HG03354 (cell line): ENCODE data around the gene CABP7.

Experiments used
- ATAC-seq: cut with Tn5 transposase; IDR thresholded peaks from one replicate; pipeline ENCODE4 v1.9.1; 2021; ENCODE audit warnings: mild to moderate bottlenecking; ENCODE audit not compliant: unreplicated experiment, poor library complexity, severe bottlenecking

CABP7 gene

GRCh38 chr22:29718949-29719898 lies 579 bp upstream of the CABP7 start:
- no peak for ATAC-seq

GRCh38 chr22:29720811-29721323 lies 1.1 kb downstream of the CABP7 start:
- ATAC-seq: no peak

- no peak for ATAC-seq
Observed at GRCh38 chr22:29722151-29722550, 2.3 kb downstream of the CABP7 start.

DNA sequence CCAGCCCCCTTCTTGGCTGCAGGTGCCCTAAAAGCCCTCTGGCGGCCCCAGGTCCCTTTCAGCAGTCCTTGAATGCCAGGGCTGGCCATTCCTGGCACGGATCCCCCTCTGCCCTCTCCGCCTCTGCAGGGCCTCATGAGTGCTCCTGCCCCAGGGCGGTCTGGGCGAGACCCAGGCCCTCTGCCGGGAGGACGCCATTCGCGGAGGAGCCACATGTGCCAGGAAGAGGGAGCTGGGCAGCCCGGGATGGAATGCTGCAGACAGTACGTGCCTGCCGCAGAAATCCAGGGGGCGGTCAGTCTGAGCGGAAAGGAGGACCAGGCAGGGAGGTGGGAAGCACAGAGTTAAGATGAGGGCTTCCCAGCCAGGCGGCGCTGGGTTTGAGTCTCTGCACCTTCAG lies 2.8 kb downstream of the CABP7 start:
- ATAC-seq: no peak

DNA sequence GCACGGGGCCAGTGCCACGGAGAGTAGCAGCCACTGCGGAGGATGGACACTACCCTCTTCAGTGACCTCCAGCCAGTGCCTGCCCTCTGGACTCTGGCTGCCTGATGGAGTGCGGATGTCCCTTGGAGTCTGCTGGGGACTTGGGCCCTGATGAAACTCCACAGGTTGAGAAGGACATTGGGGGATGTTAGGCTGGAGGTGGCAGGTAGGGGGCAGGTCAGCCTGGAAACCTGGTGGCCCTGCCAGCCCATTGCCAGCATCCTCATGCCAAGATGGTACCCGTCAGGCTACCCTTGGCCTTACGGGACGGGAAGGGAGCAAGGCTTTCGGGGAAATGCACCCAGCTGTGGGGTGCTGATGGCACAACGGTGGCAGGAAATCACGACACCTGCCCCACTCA lies 4.0 kb downstream of the CABP7 start:
- ATAC-seq: no peak

GRCh38 chr22:29724843-29725242 lies 5.0 kb downstream of the CABP7 start:
- no peak for ATAC-seq

DNA sequence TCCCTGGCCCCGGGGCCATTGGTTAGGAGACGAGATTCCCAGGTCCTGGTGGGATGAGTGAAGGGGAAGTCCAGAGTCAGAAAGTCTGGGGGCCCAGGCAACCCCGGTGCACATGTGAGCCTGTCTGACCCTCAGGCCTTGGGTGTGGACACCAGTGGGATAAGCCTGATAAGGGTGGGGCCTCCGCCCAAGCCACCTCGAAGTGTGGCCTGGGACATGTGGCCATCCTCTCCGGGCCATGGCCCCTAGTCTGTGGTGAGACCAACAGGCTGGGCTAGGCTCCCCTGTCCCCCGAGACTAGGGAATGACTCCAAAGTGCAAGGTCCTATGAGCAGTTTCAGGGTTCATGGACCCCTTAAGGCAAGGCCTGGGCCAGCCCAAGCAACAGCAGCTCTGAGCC lies 6.3 kb downstream of the CABP7 start:
- ATAC-seq: no peak

DNA sequence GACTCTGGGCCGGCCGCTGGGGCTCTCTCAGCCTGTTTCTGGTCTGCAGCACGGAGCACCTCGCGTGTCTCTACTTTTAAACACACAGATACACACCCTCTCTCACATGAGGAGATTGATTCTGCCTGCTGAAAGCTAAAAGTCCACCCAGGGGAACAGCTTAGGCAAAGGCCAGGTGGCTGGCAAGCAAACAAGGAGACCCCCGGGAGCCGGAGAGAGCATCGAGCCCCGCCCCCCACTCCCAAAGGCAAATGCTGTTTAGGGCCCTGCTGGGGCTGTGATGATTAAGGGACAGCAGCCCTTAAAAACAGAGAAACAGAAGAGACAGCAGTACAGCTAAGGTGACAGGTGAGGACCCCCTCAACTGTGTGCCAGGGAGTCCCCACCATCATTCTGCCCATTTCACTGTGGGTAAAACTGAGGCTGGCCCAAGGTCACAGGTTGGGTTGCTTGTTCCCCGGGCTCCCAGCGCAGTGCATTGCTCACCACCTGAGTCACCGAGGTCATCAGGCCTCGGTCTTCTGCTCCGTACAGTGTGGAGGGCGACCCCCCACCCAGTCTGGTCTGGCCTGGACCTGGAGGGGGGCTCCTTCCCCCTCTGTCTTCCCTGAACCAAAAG lies 6.8 kb downstream of the CABP7 start:
- no peak for ATAC-seq

- ATAC-seq: no peak
Observed at GRCh38 chr22:29727131-29727523, 7.3 kb downstream of the CABP7 start.

DNA sequence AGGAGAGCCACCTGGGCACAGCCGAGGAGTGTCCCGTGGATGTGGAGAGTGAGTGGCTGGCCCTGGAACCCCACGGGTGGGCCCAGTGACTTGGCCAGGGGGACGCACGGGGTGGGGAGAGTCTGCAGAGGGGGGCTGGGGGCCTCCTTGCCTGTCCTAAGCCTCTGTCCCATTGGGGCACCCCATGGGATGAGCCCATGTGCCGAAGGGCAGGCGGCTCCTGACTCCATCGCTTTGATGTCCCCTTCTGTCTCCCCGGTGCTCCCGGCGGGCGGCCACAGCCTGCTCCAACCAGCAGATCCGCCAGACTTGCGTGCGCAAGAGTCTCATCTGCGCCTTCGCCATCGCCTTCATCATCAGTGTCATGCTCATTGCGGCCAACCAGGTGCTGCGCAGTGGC lies 9.4 kb downstream of the CABP7 start:
- ATAC-seq: no peak

DNA sequence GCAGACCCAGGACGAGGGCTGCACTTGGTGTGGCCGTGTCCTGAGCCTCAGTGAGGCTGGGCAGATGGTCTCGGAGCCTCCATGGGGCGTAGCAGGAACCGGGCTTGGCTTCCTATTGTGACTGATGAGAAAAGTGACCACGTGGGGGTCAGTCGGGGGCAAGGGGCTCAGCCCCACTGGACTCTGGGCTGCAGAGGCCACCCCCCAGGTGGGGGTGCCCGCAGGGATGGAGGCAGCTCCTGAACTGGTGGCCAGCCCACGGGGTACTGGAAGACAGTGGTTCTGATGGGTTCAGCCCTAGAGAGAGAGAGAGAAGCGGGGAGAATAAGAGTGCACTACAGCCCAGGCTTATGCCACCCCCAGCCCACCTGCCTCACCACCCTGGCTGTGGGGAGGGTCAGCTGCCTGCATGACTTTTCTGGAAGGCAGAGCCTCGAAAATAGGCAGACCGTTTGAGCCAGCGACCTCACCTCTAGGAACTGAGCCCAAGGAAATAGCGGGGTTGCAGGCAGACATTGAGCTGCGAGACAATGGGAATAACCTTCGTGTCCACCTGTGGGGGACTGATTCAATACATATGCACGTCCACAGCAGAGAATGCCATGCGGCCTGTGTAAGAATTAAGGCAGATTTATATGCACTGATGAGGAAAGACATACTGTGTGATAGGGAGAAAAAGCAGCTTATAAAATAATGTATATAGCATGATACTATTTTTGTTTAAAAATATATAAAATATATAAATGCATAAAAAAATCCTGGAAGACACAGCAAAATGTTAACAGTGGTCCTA lies 11.5 kb downstream of the CABP7 start:
- no peak for ATAC-seq

DNA sequence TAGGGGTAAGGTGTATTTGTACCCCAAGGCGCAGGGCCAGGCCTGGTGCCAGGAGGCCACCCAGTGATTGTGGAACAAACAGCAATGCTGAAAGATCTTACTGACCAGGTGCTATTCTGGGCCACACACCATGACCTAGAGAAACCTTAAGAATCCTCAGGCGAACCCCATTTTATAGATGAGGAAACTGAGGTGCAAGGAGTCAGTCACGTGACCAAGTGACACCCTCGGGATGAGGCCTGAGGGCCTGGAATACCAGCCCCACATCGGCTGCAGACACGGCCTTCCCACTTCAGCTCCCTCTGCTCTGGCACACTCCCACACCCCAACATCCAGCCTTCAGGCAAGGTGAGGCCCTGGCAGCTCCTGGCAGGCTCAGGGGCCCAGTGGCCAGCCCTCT lies 13.1 kb downstream of the CABP7 start:
- no peak for ATAC-seq

- ATAC-seq: no peak
Observed at GRCh38 chr22:29733362-29734201, 13.8 kb downstream of the CABP7 start.

DNA sequence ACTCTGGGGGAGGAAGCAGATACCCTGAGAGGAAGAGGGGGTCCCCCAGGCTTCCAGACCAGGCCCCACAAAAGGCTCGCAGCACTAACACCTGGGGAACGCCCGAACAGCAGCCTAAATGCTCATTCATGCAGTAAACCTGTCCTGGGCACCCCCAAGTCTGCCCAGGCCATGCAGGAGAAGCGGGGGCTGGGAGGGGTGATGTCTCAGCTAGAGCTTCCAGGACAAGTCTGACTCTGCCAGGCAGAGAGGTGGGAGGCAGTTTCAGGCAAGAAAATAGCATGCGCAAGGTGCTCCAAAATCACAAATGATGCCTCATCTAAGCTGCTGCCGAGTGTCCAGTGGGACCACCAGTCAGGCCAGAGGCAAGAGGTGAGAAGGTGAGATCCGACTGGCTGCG lies 14.6 kb downstream of the CABP7 start:
- no peak for ATAC-seq

DNA sequence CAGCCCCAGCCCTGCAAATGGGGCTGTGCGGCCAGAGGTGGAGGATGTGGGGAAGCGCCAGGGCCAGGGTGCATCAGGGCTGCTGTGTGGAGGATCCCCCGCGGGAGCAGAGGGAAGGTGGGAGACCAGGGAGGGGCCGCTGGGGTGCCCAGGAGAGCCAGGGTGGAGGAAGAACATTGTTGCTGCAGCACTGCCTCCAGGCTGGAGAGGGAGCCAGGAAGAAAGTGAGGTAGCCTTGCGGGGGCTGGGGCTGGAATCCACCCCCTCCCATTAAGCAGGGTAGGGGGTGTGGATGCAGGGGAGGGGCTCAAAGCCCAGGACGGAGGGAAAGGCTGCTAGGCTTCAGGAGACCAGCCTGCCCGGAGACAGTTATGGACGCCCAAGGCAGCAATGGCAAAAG lies 15.0 kb downstream of the CABP7 start:
- no peak for ATAC-seq

GRCh38 chr22:29735416-29735815 lies 15.6 kb downstream of the CABP7 start:
- no peak for ATAC-seq

DNA sequence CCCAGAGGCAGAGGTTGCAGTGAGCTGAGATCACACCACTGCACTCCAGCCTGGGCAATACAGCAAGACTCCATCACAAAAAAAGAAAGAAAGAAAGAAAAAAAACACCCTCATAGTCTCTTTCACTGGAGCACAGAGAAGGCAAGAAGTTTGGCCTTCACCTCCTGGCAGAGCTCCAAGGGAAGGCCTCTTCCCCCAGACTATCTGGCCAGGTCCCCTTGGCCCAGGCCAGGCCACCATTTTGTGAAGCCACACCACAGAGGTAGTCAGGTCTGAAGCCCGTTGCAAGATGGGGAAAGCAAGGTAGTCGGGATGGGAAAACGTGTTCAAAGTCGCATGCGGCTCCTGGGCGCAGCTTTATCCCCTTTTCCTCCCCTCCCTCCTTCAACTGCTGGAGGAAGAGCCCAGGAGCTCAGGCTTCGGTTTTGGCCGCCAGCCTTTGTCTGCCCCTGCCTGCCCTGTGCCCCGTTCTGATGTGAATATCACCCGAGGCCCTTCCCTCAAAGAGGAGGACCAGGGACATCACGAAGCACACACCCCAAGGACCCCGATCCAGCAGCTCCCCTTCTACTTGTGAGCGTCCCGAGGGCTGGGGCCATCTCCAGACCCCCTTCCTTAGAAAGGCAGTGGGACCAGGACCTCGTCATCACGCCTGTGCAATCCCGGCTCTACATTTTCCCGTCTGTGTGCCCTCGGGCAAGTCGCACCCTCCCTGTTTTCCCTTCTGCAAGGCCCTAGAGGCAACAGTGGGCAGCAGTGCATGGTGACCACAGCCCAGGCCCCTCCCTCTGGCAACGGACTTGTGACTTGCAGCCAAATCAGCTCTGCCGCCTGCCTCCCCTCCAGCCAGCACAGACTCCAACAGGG lies 17.7 kb downstream of the CABP7 start:
- ATAC-seq: no peak

DNA sequence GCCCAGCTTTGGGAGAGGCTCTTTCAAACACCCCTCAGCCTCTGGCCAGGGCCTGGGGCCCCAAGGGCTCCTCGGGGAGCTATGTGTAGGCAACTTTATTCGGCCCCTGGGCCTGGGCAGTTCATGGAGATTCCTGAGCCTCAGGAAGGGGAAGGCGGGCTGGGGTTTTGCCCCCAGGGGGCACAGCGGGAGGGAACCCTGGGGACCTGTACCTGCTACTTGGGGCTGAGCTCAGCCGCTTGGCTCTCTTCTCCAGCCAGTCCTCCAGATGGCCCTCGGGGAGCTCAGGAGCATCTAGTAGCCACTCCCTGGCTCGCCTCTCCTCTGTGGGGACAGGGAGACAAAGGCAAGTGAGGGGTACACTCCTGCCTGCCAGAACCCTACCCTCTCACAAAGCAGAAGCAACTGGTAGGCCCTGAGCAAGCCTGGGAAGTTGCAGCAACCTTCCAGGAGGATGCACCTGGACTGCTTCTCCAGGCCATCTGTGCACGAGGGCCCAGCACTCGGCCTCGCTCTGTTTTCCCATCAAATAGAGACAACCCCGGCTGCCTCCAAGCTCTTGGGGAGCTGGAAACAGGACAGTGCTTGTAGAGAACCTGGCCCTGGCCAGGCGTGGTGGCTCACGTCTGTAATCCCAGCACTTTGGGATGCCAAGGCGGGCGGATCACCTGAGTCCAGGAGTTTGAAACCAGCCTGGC lies 18.5 kb downstream of the CABP7 start:
- ATAC-seq: no peak
